K562 (cell line): Measurements from ENCODE around the gene DCAF6. TPM values are rescaled to one million over a fixed set of nuclear protein-coding genes. Genes with fewer than 3 reads are reported as not detected.

Source experiments
- CC2D1A ChIP-seq: fragments of 450-650 bp; IDR thresholded peaks from 2 replicates; pipeline ENCODE4 v1.6.1; 2017; ENCODE audit warnings: mild to moderate bottlenecking
- CREM ChIP-seq: IDR thresholded peaks from 2 replicates; pipeline ENCODE4 v1.6.1; 2014; ENCODE audit warnings: antibody characterized with exemption, low read depth
- DPF2 ChIP-seq: fragments of 450-650 bp; IDR thresholded peaks from 2 replicates; pipeline ENCODE4 v1.6.1; 2016
- FOXM1 ChIP-seq, 2 experiments: fragments of 450-650 bp in 1 of 2; sonication (generic) in 1 of 2; formaldehyde crosslinking in 1 of 2; IDR thresholded peaks; 2 replicates each; pipeline versions ENCODE4 v1.6.1 to v1.9.0; 2017 to 2022; ENCODE audit warnings: low read depth in 2 of 2, mild to moderate bottlenecking in 2 of 2, missing genetic modification reagents in 1 of 2, moderate library complexity in 1 of 2
- GATAD2A ChIP-seq: fragments of 450-650 bp; IDR thresholded peaks from 2 replicates; pipeline ENCODE4 v1.6.1; 2017
- HEY1 ChIP-seq: fragments of 250-450 bp; sonication (Bioruptor Pico); IDR thresholded peaks from 2 replicates; pipeline ENCODE4 v1.5.0; 2020; ENCODE audit warnings: mild to moderate bottlenecking, moderate library complexity, borderline replicate concordance
- HNRNPL ChIP-seq: fragments of 200-400 bp; formaldehyde crosslinking; IDR thresholded peaks from 2 replicates; pipeline ENCODE4 v1.6.1; 2017; ENCODE audit warnings: low read depth, mild to moderate bottlenecking, low read length
- MAFK ChIP-seq: IDR thresholded peaks from 2 replicates; pipeline ENCODE4 v1.6.1; 2011; ENCODE audit warnings: low read length, improper control_type of control experiment
- MEIS2 ChIP-seq: fragments of 450-650 bp; IDR thresholded peaks from 2 replicates; pipeline ENCODE4 v1.6.1; 2014; ENCODE audit warnings: mild to moderate bottlenecking; ENCODE audit not compliant: partially characterized antibody
- OTX1 ChIP-seq: fragments of 450-650 bp; formaldehyde crosslinking; IDR thresholded peaks from 2 replicates; pipeline ENCODE4 v1.4.0; 2022; ENCODE audit warnings: mild to moderate bottlenecking
- RFX5 ChIP-seq: IDR thresholded peaks from 2 replicates; pipeline ENCODE4 v1.6.1; 2011; ENCODE audit warnings: low read depth, mild to moderate bottlenecking, improper control_type of control experiment, low read length
- SMAD4 ChIP-seq: fragments of 250-450 bp; sonication (Bioruptor Pico); conservative IDR thresholded peaks from 2 replicates; pipeline ENCODE4 v1.8.0; 2021; ENCODE audit warnings: inconsistent platforms, mild to moderate bottlenecking, moderate library complexity
- SMARCC2 ChIP-seq: fragments of 450-650 bp; IDR thresholded peaks from 2 replicates; pipeline ENCODE4 v1.6.1; 2017; ENCODE audit warnings: antibody characterized with exemption, moderate library complexity, mild to moderate bottlenecking, low read depth
- TAF9B ChIP-seq: fragments of 450-650 bp; IDR thresholded peaks from 2 replicates; pipeline ENCODE4 v1.6.1; 2018; ENCODE audit warnings: mild to moderate bottlenecking; ENCODE audit not compliant: partially characterized antibody
- ZBTB11 ChIP-seq, 3 experiments: fragments of 200-800 bp in 1 of 3; fragments of 250-450 bp in 1 of 3; fragments of 450-650 bp in 1 of 3; sonication (Bioruptor Pico) in 1 of 3; sonication (Bioruptor generic) in 1 of 3; formaldehyde crosslinking in 1 of 3; IDR thresholded peaks; 2 replicates each; pipeline versions ENCODE4 v1.6.1 to v1.8.0; 2016 to 2022; ENCODE audit warnings: mild to moderate bottlenecking in 2 of 3, missing genetic modification characterization in 2 of 3, missing compliant biosample characterization in 1 of 3, moderate library complexity in 1 of 3
- ZNF407 ChIP-seq: fragments of 450-650 bp; IDR thresholded peaks from 2 replicates; pipeline ENCODE4 v1.6.1; 2016; ENCODE audit warnings: low read depth
- polyA plus RNA-seq, 8 experiments: library from polyadenylated mRNA; depleted of rRNA in 4 of 8; stranded (reverse) in 5 of 8; unstranded in 3 of 8; fragments of >200 nt; fragmentation: Nextera tagmentation in 2 of 8; fragmentation: Illumina TruSeq in 1 of 8; extraction: Ambion mirVana in 2 of 8; extraction: Trizol in 1 of 8; gene quantifications; 2 replicates each; pipeline versions ENCODE4 v1.2.1 to v1.2.3, GENCODE V29; 2011 to 2014; ENCODE audit warnings: inconsistent platforms in 1 of 8, missing spikeins in 1 of 8
- total RNA-seq, 7 experiments: library from RNA; depleted of rRNA in 6 of 7; stranded (reverse); fragments of >200 nt in 6 of 7; fragmentation: Illumina TruSeq in 2 of 7; extraction: Trizol in 2 of 7; gene quantifications; 2 replicates each; pipeline versions ENCODE4 v1.2.1 to v1.2.3, GENCODE V29; 2011 to 2021; ENCODE audit warnings: low replicate concordance in 1 of 7

The DCAF6 gene
- total and polyA plus RNA-seq, 9 of the 15 experiments (the other 6 are each of a cell fraction or from before 2014, with no cell fraction given): 19.1 to 102 (median 46.3) TPM

- TF ChIP-seq SMAD4 (0 out of 2 replicates have a peak, but pooled peaks have one; percentile 54), RFX5 (no peak), HNRNPL (peak; percentile 59; the same call in 1 of the 2 replicates), MEIS2 (no peak), ZBTB11 (CRISPR knock-in tag; IDR thresholded peaks at IDR 0.05) (no peak; a peak in 1 of 6 replicates), SMARCC2 (peak; percentile 63; the same call in 1 of the 2 replicates), MAFK (no peak), FOXM1 (IDR thresholded peaks at IDR 0.05; ENCODE audit: low read depth) (peak; percentile 36; the same call in 1 of the 2 replicates), FOXM1 (CRISPR knock-in tag; IDR thresholded peaks at IDR 0.05; ENCODE audit: low read depth) (no peak), OTX1 (CRISPR knock-in tag) (no peak), GATAD2A (peak; percentile 12; the same call in 1 of the 2 replicates), HEY1 (CRISPR knock-in tag) (no peak), TAF9B (peak; percentile 88), CREM (0 out of 2 replicates have a peak, but pooled peaks have one; percentile 14), DPF2 (peak; percentile 53), CC2D1A (no peak), ZNF407 (0 out of 2 replicates have a peak, but pooled peaks have one; percentile 50)
Measured at GRCh38 chr1:167936930-167937708, 636 bp downstream of the DCAF6 start, which contains the start of gene MPC2 (continued).
